Motor neuron (in vitro differentiated cells): Measurements from ENCODE around the gene ARHGAP31. TPM values are rescaled to one million over a fixed set of nuclear protein-coding genes. Genes with fewer than 3 reads are reported as not detected.
"Not testable (repeated sequence)": the region's sequence is repeated elsewhere in the genome, so short reads cannot be mapped to it uniquely, and the experiment has no call there.

Experiments used
- ATAC-seq, 8 experiments: fragments of 200-7000 bp; cut with Tn5 transposase; replicated peaks in 6 of 8; 2 replicates each; pipeline ENCODE4 v1.8.0; 2021; ENCODE audit warnings: mild to moderate bottlenecking in 8 of 8, moderate library complexity in 8 of 8
- H3K27ac ChIP-seq, 2 donors: fragments of 250-450 bp; sonication (Bioruptor Pico); 2 replicates each; pipeline ENCODE4 v1.9.0; 2021; ENCODE audit warnings: antibody characterized with exemption in 2 of 2, mild to moderate bottlenecking in 2 of 2, moderate library complexity in 1 of 2
- H3K4me1 ChIP-seq, 2 donors: fragments of 250-450 bp; sonication (Bioruptor Pico); replicated peaks in 1 of 2; 2 replicates each; pipeline ENCODE4 v1.6.1; 2021; ENCODE audit warnings: antibody characterized with exemption in 2 of 2, mild to moderate bottlenecking in 2 of 2, moderate library complexity in 1 of 2
- H3K4me3 ChIP-seq, 5 donors: fragments of 250-450 bp; sonication (Bioruptor Pico); 2 replicates each; pipeline ENCODE4 v1.9.0; 2021; ENCODE audit warnings: antibody characterized with exemption in 5 of 5, mild to moderate bottlenecking in 5 of 5, moderate library complexity in 4 of 5
- WGBS, 10 experiments: fragments of 450-650 bp; shearing (Covaris generic); methylation state at CpG; one replicate each; pipeline ENCODE4 v1.0.0; 2022; 5-methylcytosine and 5-hydroxymethylcytosine counted together
- in situ Hi-C, 9 experiments: fragments of 400-800 bp; cut with MboI; loops; one replicate each; pipeline ENCODE4 v1.15.0; 2021; ENCODE audit warnings: low sequenced_read_pairs in 9 of 9, low pct_unique_long_range_greater_than_20kb in 2 of 9; ENCODE audit not compliant: unreplicated experiment in 9 of 9
- total RNA-seq, 8 experiments: library from RNA; unstranded; fragments of 300-600 nt; gene quantifications; 2 replicates each; pipeline versions ENCODE4 v1.2.3 to v1.2.4, GENCODE V29; 2022

The ARHGAP31 gene
- total RNA-seq, 8 experiments from 2014 or later: 0.58 to 15.6 (median 3.8) TPM

GRCh38 chr3:119362940-119363725 is 69.0 kb downstream of the ARHGAP31 start:
- no peak for ATAC-seq
- 87 to 100% (median 100%) methylated on average over 1 to 7 of the region's 7 CpGs; no CpG with 5 or more reads in 1 of the 10 experiments for WGBS, 10 experiments
- peaks cover 7 to 23% of the 10 kb centered on the region in 2 donors for H3K4me1 ChIP-seq
- no peak overlapping the region for H3K4me3 ChIP-seq
- in situ Hi-C loops: no loop called here
- no peak overlapping the region for H3K27ac ChIP-seq

- Histone ChIP-seq H3K27ac (no peak overlapping the region), H3K4me1 (peaks cover 7 to 21% of the 10 kb centered on the region in 2 donors), H3K4me3 (no peak overlapping the region)
- ATAC-seq: peak in 2 of 8 experiments; percentile 57 to 67
- in situ Hi-C loops: no loop called here
- WGBS, 10 experiments: 89 to 100% (median 100%) methylated on average over 1 of the region's 1 CpG; no CpG with 5 or more reads in 3 of the 10 experiments
Measured at GRCh38 chr3:119364401-119364800, 70.2 kb downstream of the ARHGAP31 start.

- no peak overlapping the region for H3K27ac ChIP-seq
- in situ Hi-C loops: no loop called here
- no peak overlapping the region for H3K4me3 ChIP-seq
- peaks cover 0 to 11% of the 10 kb centered on the region in 2 donors for H3K4me1 ChIP-seq
- peak in 1 of 8 experiments; percentile 37 for ATAC-seq
- WGBS, 10 experiments: 33 to 100% (median 59%) methylated on average over 1 to 3 of the region's 3 CpGs
Measured at GRCh38 chr3:119365418-119365817, 71.2 kb downstream of the ARHGAP31 start.

DNA sequence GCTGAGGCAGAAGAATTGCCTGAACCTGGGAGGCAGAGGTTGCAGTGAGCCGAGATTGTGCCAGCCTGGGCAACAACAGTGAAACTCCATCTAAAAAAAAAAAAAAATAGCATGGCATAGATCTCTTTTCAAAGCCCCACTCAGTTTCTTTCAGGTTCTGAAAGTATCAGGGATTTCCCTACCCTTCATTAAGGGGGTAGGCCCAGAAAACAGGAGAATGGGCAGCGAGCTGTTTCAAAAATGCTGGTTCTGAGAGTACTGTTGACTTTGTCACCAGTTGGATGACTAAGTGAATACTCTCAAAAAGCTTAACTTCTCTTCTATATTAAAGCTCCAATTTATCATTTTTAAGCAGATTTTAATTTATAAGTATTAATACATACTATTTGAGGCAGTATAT is 72.8 kb downstream of the ARHGAP31 start:
- ATAC-seq: no peak
- in situ Hi-C loops: no loop called here
- Histone ChIP-seq H3K4me1 (peaks cover 0 to 7% of the 10 kb centered on the region in 2 donors), H3K4me3 (no peak overlapping the region), H3K27ac (no peak overlapping the region)
- 86 to 100% (median 100%) methylated on average over 1 to 2 of the region's 2 CpGs; no CpG with 5 or more reads in 4 of the 10 experiments for WGBS, 10 experiments

DNA sequence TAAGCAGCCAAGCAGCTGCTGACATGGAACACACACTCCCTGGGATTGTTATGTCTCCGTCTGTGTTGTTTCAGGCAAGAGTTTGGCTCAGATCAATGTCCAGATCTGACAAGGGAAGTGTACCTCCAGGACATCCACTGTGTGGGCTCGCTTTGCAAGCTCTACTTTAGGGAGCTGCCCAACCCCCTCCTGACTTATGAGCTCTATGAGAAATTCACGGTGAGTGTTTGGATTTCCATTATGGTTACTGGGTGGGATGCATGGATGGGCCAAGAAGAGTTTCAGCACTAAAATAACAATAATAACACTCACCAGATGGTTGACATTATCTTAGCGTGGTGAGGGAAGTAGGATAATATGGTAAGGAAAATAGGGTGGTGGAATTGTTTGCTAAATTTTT is 74.1 kb downstream of the ARHGAP31 start:
- 20 to 100% (median 86%) methylated on average over 1 to 4 of the region's 4 CpGs; no CpG with 5 or more reads in 3 of the 10 experiments for WGBS, 10 experiments
- Histone ChIP-seq H3K4me1 (peaks cover 0 to 7% of the 10 kb centered on the region in 2 donors), H3K27ac (no peak overlapping the region), H3K4me3 (no peak overlapping the region)
- ATAC-seq: peak in 1 of 8 experiments; percentile 16
- in situ Hi-C loops: no loop called here

- ATAC-seq, H3K4me1 ChIP-seq: not testable (repeated sequence)
Measured at GRCh38 chr3:119371786-119372185, 77.6 kb downstream of the ARHGAP31 start.

DNA sequence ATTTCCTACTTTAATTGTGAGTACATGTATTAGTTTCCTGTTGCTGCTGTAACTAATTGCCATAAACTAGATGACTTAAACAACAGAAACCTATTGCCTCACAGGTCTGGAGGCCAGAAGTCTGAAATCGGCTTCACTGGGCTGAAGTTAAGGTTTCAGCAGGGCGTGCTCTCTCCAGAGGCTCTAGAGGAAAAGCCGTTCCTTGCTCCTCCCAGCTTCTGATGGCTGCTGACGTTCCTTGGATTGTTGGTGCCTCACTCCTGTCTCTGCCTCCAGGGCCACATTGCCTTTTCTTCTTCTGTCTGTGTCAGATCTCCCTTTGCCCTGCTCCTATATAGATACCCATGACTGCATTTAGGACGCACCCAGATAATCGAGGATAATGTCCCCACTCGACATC is 80.9 kb downstream of the ARHGAP31 start:
- in situ Hi-C loops: no loop called here
- Histone ChIP-seq H3K27ac (no peak overlapping the region), H3K4me3 (no peak overlapping the region), H3K4me1 (no peaks in the 10 kb centered on the region)
- ATAC-seq: no peak
- WGBS, 10 experiments: 83 to 100% (median 89%) methylated on average over 1 to 6 of the region's 7 CpGs; no CpG with 5 or more reads in 2 of the 10 experiments

More at GRCh38 chr3:119371786-119372185, 77.6 kb downstream of the ARHGAP31 start:
- WGBS, 10 experiments: 40 to 100% (median 95%) methylated on average over 1 to 6 of the region's 6 CpGs; no CpG with 5 or more reads in 1 of the 10 experiments
- H3K4me3 ChIP-seq, H3K27ac ChIP-seq, in situ Hi-C loops: not testable (repeated sequence)

GRCh38 chr3:119375510-119375909 is 81.3 kb downstream of the ARHGAP31 start:
- ATAC-seq: no peak
- H3K4me1 ChIP-seq: no peaks in the 10 kb centered on the region
- in situ Hi-C loops: no loop called here
- whole genome bisulfite sequencing, 10 experiments: 86 to 100% (median 95%) methylated on average over 1 to 4 of the region's 4 CpGs; no CpG with 5 or more reads in 2 of the 10 experiments
- no peak overlapping the region for H3K4me3 ChIP-seq
- H3K27ac ChIP-seq: no peak overlapping the region

- no peak overlapping the region for H3K27ac ChIP-seq
- no peak overlapping the region for H3K4me3 ChIP-seq
- in situ Hi-C loops: no loop called here
- ATAC-seq: no peak
- no peaks in the 10 kb centered on the region for H3K4me1 ChIP-seq
- 43 to 100% (median 69%) methylated on average over 1 of the region's 1 CpG; no CpG with 5 or more reads in 5 of the 10 experiments for WGBS, 10 experiments
Measured at GRCh38 chr3:119376758-119377157, 82.6 kb downstream of the ARHGAP31 start.

GRCh38 chr3:119378259-119378803 is 84.1 kb downstream of the ARHGAP31 start:
- H3K27ac ChIP-seq: no peak overlapping the region
- peak in 3 of 8 experiments; percentile 29 to 94 (median 74) for ATAC-seq
- no peak overlapping the region for H3K4me3 ChIP-seq
- in situ Hi-C loops: no loop called here
- no peaks in the 10 kb centered on the region for H3K4me1 ChIP-seq
- 25 to 100% (median 79%) methylated on average over 1 to 5 of the region's 8 CpGs; no CpG with 5 or more reads in 3 of the 10 experiments for WGBS, 10 experiments

DNA sequence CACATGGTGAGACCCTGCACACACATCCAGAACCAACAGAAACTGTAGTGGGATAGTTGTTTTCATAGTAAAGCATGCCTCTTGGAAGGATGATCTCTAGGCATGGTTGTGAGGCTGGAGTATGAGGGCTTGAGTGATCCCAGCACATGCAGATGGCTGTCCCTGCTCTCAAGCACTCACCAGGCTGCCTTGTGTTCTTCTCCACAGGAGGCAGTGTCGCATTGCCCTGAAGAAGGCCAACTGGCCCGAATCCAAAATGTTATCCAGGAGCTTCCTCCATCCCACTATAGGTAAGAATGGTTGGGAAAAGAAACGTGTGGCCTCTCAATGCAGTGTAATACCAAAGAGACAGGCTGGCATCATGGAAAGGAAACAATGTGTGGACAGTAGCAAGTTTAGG is 86.5 kb downstream of the ARHGAP31 start:
- in situ Hi-C loops: no loop called here
- WGBS, 10 experiments: 60 to 80% (median 69%) methylated on average over 1 to 3 of the region's 3 CpGs; no CpG with 5 or more reads in 5 of the 10 experiments
- H3K4me1 ChIP-seq: no peaks in the 10 kb centered on the region
- peak in 1 of 8 experiments; percentile 32 for ATAC-seq
- no peak overlapping the region for H3K27ac ChIP-seq
- H3K4me3 ChIP-seq: no peak overlapping the region

GRCh38 chr3:119382134-119382533 is 88.0 kb downstream of the ARHGAP31 start:
- Histone ChIP-seq H3K27ac (no peak overlapping the region), H3K4me3 (no peak overlapping the region), H3K4me1 (no peaks in the 10 kb centered on the region)
- in situ Hi-C loops: no loop called here
- no peak for ATAC-seq
- 60 to 100% (median 100%) methylated on average over 1 to 7 of the region's 7 CpGs; no CpG with 5 or more reads in 3 of the 10 experiments for WGBS, 10 experiments

DNA sequence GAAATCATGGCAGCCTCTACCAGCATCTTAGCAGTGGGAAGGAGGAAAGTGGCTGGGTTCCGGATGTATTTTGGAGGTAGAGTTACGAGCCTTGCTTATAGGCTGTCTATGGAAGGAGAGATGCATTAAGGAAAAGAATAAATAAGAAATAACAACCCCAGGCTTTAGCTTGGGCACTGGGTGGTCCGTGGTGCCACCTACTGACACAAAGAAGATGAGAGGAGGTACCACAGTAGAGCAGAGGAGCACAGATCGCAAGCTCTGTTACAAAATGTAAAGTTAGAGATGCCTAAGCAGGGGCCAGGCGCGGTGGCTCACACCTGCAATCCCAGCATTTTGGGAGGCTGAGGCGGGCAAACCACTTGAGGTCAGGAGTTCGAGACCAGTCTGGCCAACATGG is 94.4 kb downstream of the ARHGAP31 start:
- no peak overlapping the region for H3K27ac ChIP-seq
- H3K4me3 ChIP-seq: no peak overlapping the region
- 20 to 100% (median 80%) methylated on average over 1 to 6 of the region's 8 CpGs; no CpG with 5 or more reads in 3 of the 10 experiments for WGBS, 10 experiments
- in situ Hi-C loops: no loop called here
- H3K4me1 ChIP-seq: no peaks in the 10 kb centered on the region
- ATAC-seq: no peak
